ENCODE data around the gene CDC25B. TPM values are rescaled to one million over a fixed set of nuclear protein-coding genes. Genes with fewer than 3 reads are reported as not detected.

CDC25B gene
- total and polyA plus RNA-seq, 2 of the 8 experiments (the other 6 are each of a cell fraction or from before 2014, with no cell fraction given) = 21.7 to 31.2 TPM

DNA sequence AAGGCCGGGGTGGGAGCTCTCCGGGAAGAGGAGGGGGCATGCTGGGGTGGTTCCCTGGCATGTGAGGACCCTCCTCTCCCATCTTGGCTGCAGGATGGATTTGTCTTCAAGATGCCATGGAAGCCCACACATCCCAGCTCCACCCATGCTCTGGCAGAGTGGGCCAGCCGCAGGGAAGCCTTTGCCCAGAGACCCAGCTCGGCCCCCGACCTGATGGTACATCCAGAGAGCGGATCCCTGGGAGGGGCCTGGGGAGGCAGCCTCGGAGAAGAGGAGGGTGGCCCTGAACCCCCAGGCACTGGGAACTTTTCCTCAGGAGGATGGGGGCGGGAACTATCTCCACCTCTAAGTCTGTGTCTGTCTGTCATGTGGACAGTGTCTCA lies 4.8 kb downstream of the CDC25B start:
- H3K56ac ChIP-seq (replicated peaks; ENCODE audit: insufficient read length, low read depth, low read length) = no peak overlapping the region
- H2BK20ac ChIP-seq (ENCODE audit: low read length) = no peak overlapping the region
- H3K79me1 ChIP-seq (ENCODE audit: low read depth, low read length) = no peaks in the 10 kb centered on the region; the same call in 1 of the 2 replicates
- H3K4me2 ChIP-seq (ENCODE audit: insufficient read depth in 1 of 2, low read depth in 2 of 2, low read length in 2 of 2) = peak overlapping the region; percentile 52 to 82
- CTCF ChIA-PET (ENCODE audit: partially characterized antibody) = interaction anchor here (0.6 to 3.7 kb wide), 6 partner anchors 14 to 271 kb away, joined by 3 to 29 read pairs (median 3); partner anchors contain the start of gene CENPB
- no peak overlapping the region; the same call in 1 of the 2 replicates for H3K27ac ChIP-seq (ENCODE audit: low read depth, low read length)
- no peak for TF ChIP-seq CTBP2 (IDR thresholded peaks at IDR 0.05; ENCODE audit: borderline replicate concordance, insufficient read depth, insufficient read length, low read length)
- no peak for TF ChIP-seq HDAC2 (IDR thresholded peaks at IDR 0.05; ENCODE audit: borderline replicate concordance in 1 of 2, low read depth in 2 of 2, low read length in 2 of 2)
- no peak for TF ChIP-seq SIX5 (IDR thresholded peaks at IDR 0.05; ENCODE audit: low read depth, low read length)
- TF ChIP-seq KDM1A (IDR thresholded peaks at IDR 0.05; ENCODE audit: borderline replicate concordance, low read length) = no peak
- TF ChIP-seq, protein P1, sequence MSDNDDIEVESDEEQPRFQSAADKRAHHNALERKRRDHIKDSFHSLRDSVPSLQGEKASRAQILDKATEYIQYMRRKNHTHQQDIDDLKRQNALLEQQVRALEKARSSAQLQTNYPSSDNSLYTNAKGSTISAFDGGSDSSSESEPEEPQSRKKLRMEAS (IDR thresholded peaks at IDR 0.05) = no peak
- TF ChIP-seq RBBP5 (IDR thresholded peaks at IDR 0.05; ENCODE audit: borderline replicate concordance, low read depth, low read length) = no peak
- 82% methylated on average over 7 of the region's 8 CpGs; no CpG with 5 or more reads in 1 of the 2 experiments for WGBS, 2 experiments (ENCODE audit: extremely low coverage in 1 of 2, insufficient coverage in 1 of 2, insufficient read length in 1 of 2, insufficient replicate concordance in 2 of 2, low coverage in 1 of 2, low lambda C conversion rate in 2 of 2, missing lambda C conversion rate in 1 of 2)
- FAIRE-seq (no peak), DNase-seq (ENCODE audit: low read depth in 1 of 2, low spot score in 2 of 2) (no peak)
- H3K4ac ChIP-seq (replicated peaks; ENCODE audit: insufficient read length, low read depth, low read length) = no peak overlapping the region
- no peaks in the 10 kb centered on the region for H3K27me3 ChIP-seq (replicated peaks in 1 of 4; ENCODE audit: control insufficient read depth in 3 of 4, extremely low read depth in 1 of 4, insufficient read depth in 3 of 4, low read length in 3 of 4)
- no peak overlapping the region for H3K9ac ChIP-seq (replicated peaks in 1 of 4; ENCODE audit: extremely low read depth in 1 of 4, low read depth in 3 of 4, low read length in 3 of 4)
- H2BK5ac ChIP-seq (ENCODE audit: low read depth, low read length) = no peak overlapping the region
- no peak overlapping the region; the same call in 1 of the 2 replicates for H3K18ac ChIP-seq (ENCODE audit: extremely low read depth, low read length)
- no peak overlapping the region for H4K5ac ChIP-seq (ENCODE audit: insufficient read length, low read depth, low read length)
- H2BK120ac ChIP-seq (replicated peaks; ENCODE audit: low read depth, low read length) = no peak overlapping the region
- peak overlapping the region; percentile 18 for H4K91ac ChIP-seq (replicated peaks; ENCODE audit: insufficient read length, low read length)
- H2BK12ac ChIP-seq (ENCODE audit: low read depth, low read length) = no peak overlapping the region
- no peak overlapping the region for H3K23ac ChIP-seq (ENCODE audit: insufficient read length)
- no peak overlapping the region for H2BK15ac ChIP-seq (ENCODE audit: low read length)
- H3K79me2 ChIP-seq (ENCODE audit: control insufficient read depth in 1 of 2, insufficient read depth in 2 of 2, low read length in 2 of 2) = no peaks in the 10 kb centered on the region; a peak in 1 of 4 replicates
- peaks cover 4 to 35% (median 30%) of the 10 kb centered on the region in 4 experiments for H3K36me3 ChIP-seq (ENCODE audit: control insufficient read depth in 2 of 4, insufficient read depth in 4 of 4, low read length in 3 of 4)
- H3K4me3 ChIP-seq (ENCODE audit: extremely low read depth in 1 of 4, insufficient read depth in 2 of 4, low read depth in 3 of 4, low read length in 4 of 4) = peak overlapping the region in 2 of 4 experiments; percentile 5 to 10; a peak in 1 of 8 replicates
- no peak overlapping the region for H4K8ac ChIP-seq (ENCODE audit: extremely low read depth, insufficient read depth, low read length)
- H4K20me1 ChIP-seq (replicated peaks in 1 of 2; ENCODE audit: control insufficient read depth in 1 of 2, insufficient read depth in 2 of 2, low read length in 2 of 2) = peaks cover 3% of the 10 kb centered on the region in 2 experiments
- H3K4me1 ChIP-seq (replicated peaks in 1 of 4; ENCODE audit: control insufficient read depth in 3 of 4, insufficient read depth in 4 of 4, low read length in 3 of 4) = peaks cover 5 to 35% (median 28%) of the 10 kb centered on the region in 4 experiments
- no peak overlapping the region for H2AFZ ChIP-seq (ENCODE audit: low read length)
- H3K14ac ChIP-seq (ENCODE audit: insufficient read length) = no peak overlapping the region
- H3K23me2 ChIP-seq (ENCODE audit: low read depth, low read length) = peaks cover 9% of the 10 kb centered on the region; the same call in 1 of the 2 replicates
- H3K9me3 ChIP-seq (ENCODE audit: insufficient read depth in 2 of 2, low read depth in 1 of 2, low read length in 1 of 2) = no peaks in the 10 kb centered on the region
- H2AK5ac ChIP-seq (ENCODE audit: low read depth, low read length) = no peak overlapping the region
- POLR2A ChIA-PET (ENCODE audit: partially characterized antibody) = interaction anchor here (1.1 to 2.9 kb wide), 9 partner anchors 9 to 87 kb away, joined by 3 to 29 read pairs (median 7); partner anchors contain the start of genes AP5S1, CENPB, PANK2 and SPEF1

All from H1 (cell line).